Rectal smooth muscle tissue (tissue), 1 donor: ENCODE results near the gene SPON1.

Experiments used
- H3K27ac ChIP-seq: one replicate; pipeline ENCODE4 v1.7.0; 2013; ENCODE audit warnings: low read depth, low read length, inconsistent platforms
- H3K27me3 ChIP-seq: one replicate; pipeline ENCODE4 v1.7.0; 2013; ENCODE audit warnings: low read length; ENCODE audit not compliant: control insufficient read depth, insufficient read depth
- H3K36me3 ChIP-seq: one replicate; pipeline ENCODE4 v1.7.0; 2013; ENCODE audit warnings: low read length; ENCODE audit not compliant: control insufficient read depth, insufficient read depth
- H3K4me1 ChIP-seq: one replicate; pipeline ENCODE4 v1.7.0; 2013; ENCODE audit warnings: low read length; ENCODE audit not compliant: control insufficient read depth, insufficient read depth
- H3K4me3 ChIP-seq: one replicate; pipeline ENCODE4 v1.7.0; 2013; ENCODE audit warnings: low read length
- H3K9ac ChIP-seq: one replicate; pipeline ENCODE4 v1.7.0; 2013; ENCODE audit warnings: low read length

The SPON1 gene

GRCh38 chr11:14212986-14213385 is 250.5 kb downstream of the SPON1 start:
- H3K4me1 ChIP-seq, result no peaks in the 10 kb centered on the region
- no peak overlapping the region for H3K27ac ChIP-seq
- no peaks in the 10 kb centered on the region for H3K27me3 ChIP-seq
- H3K4me3 ChIP-seq, result no peak overlapping the region
- no peaks in the 10 kb centered on the region for H3K36me3 ChIP-seq
- H3K9ac ChIP-seq, result no peak overlapping the region

GRCh38 chr11:14218728-14219127 is 256.2 kb downstream of the SPON1 start:
- no peaks in the 10 kb centered on the region for H3K4me1 ChIP-seq
- H3K27ac ChIP-seq, result no peak overlapping the region
- H3K4me3 ChIP-seq, result no peak overlapping the region
- H3K27me3 ChIP-seq, result no peaks in the 10 kb centered on the region
- H3K36me3 ChIP-seq, result no peaks in the 10 kb centered on the region
- no peak overlapping the region for H3K9ac ChIP-seq

GRCh38 chr11:14223636-14224288 is 261.2 kb downstream of the SPON1 start:
- no peaks in the 10 kb centered on the region for H3K4me1 ChIP-seq
- no peak overlapping the region for H3K9ac ChIP-seq
- no peaks in the 10 kb centered on the region for H3K27me3 ChIP-seq
- no peak overlapping the region for H3K4me3 ChIP-seq
- H3K36me3 ChIP-seq, result no peaks in the 10 kb centered on the region
- H3K27ac ChIP-seq, result no peak overlapping the region

GRCh38 chr11:14224395-14224794 is 261.9 kb downstream of the SPON1 start:
- peaks cover 2% of the 10 kb centered on the region for H3K27me3 ChIP-seq
- no peaks in the 10 kb centered on the region for H3K4me1 ChIP-seq
- H3K36me3 ChIP-seq, result no peaks in the 10 kb centered on the region
- no peak overlapping the region for H3K9ac ChIP-seq
- H3K27ac ChIP-seq, result no peak overlapping the region
- H3K4me3 ChIP-seq, result no peak overlapping the region

- no peak overlapping the region for H3K27ac ChIP-seq
- no peaks in the 10 kb centered on the region for H3K36me3 ChIP-seq
- H3K4me3 ChIP-seq, result no peak overlapping the region
- H3K9ac ChIP-seq, result no peak overlapping the region
- H3K27me3 ChIP-seq, result peaks cover 2% of the 10 kb centered on the region
- no peaks in the 10 kb centered on the region for H3K4me1 ChIP-seq
Measured at GRCh38 chr11:14225666-14226065, 263.1 kb downstream of the SPON1 start.

- peaks cover 2% of the 10 kb centered on the region for H3K27me3 ChIP-seq
- H3K4me1 ChIP-seq, result no peaks in the 10 kb centered on the region
- H3K9ac ChIP-seq, result no peak overlapping the region
- H3K27ac ChIP-seq, result no peak overlapping the region
- no peaks in the 10 kb centered on the region for H3K36me3 ChIP-seq
- no peak overlapping the region for H3K4me3 ChIP-seq
Measured at GRCh38 chr11:14228356-14228755, 265.8 kb downstream of the SPON1 start.

- Histone ChIP-seq H3K27ac (no peak overlapping the region), H3K9ac (no peak overlapping the region), H3K27me3 (peaks cover 2% of the 10 kb centered on the region), H3K4me1 (no peaks in the 10 kb centered on the region), H3K36me3 (no peaks in the 10 kb centered on the region), H3K4me3 (no peak overlapping the region)
Measured at GRCh38 chr11:14229472-14229871, 266.9 kb downstream of the SPON1 start.

- Histone ChIP-seq H3K36me3 (no peaks in the 10 kb centered on the region), H3K27me3 (peaks cover 2% of the 10 kb centered on the region), H3K27ac (no peak overlapping the region), H3K9ac (no peak overlapping the region), H3K4me3 (no peak overlapping the region), H3K4me1 (no peaks in the 10 kb centered on the region)
Measured at GRCh38 chr11:14230407-14230806, 267.9 kb downstream of the SPON1 start.

- Histone ChIP-seq H3K27ac (no peak overlapping the region), H3K36me3 (no peaks in the 10 kb centered on the region), H3K4me1 (no peaks in the 10 kb centered on the region), H3K9ac (no peak overlapping the region), H3K4me3 (no peak overlapping the region), H3K27me3 (peaks cover 2% of the 10 kb centered on the region)
Measured at GRCh38 chr11:14232652-14233051, 270.1 kb downstream of the SPON1 start.

GRCh38 chr11:14234446-14234845 is 271.9 kb downstream of the SPON1 start:
- Histone ChIP-seq H3K27ac (no peak overlapping the region), H3K4me1 (no peaks in the 10 kb centered on the region), H3K27me3 (no peaks in the 10 kb centered on the region), H3K36me3 (no peaks in the 10 kb centered on the region), H3K9ac (no peak overlapping the region), H3K4me3 (no peak overlapping the region)

GRCh38 chr11:14235701-14236100 is 273.2 kb downstream of the SPON1 start:
- Histone ChIP-seq H3K27me3 (no peaks in the 10 kb centered on the region), H3K9ac (no peak overlapping the region), H3K36me3 (no peaks in the 10 kb centered on the region), H3K4me3 (no peak overlapping the region), H3K27ac (no peak overlapping the region), H3K4me1 (no peaks in the 10 kb centered on the region)

GRCh38 chr11:14237444-14237961 is 275.0 kb downstream of the SPON1 start:
- no peaks in the 10 kb centered on the region for H3K4me1 ChIP-seq
- no peaks in the 10 kb centered on the region for H3K27me3 ChIP-seq
- no peak overlapping the region for H3K9ac ChIP-seq
- no peak overlapping the region for H3K27ac ChIP-seq
- H3K36me3 ChIP-seq, result no peaks in the 10 kb centered on the region
- H3K4me3 ChIP-seq, result no peak overlapping the region

- Histone ChIP-seq H3K4me1 (no peaks in the 10 kb centered on the region), H3K27me3 (no peaks in the 10 kb centered on the region), H3K9ac (no peak overlapping the region), H3K4me3 (no peak overlapping the region), H3K27ac (no peak overlapping the region), H3K36me3 (no peaks in the 10 kb centered on the region)
Measured at GRCh38 chr11:14240221-14240620, 277.7 kb downstream of the SPON1 start.
